Neutrophil (primary cell): ENCODE results near the gene NXNL1.

Experiments
- H3K27ac ChIP-seq: fragments of 200-600 bp; sonication (generic); 2 replicates; pipeline ENCODE4 v1.5.1; 2016; ENCODE audit warnings: mild to moderate bottlenecking, moderate library complexity
- H3K27me3 ChIP-seq: fragments of 200-600 bp; sonication (generic); 2 replicates; pipeline ENCODE4 v1.6.0; 2016; ENCODE audit warnings: mild to moderate bottlenecking
- H3K36me3 ChIP-seq: fragments of 200-600 bp; sonication (generic); 2 replicates; pipeline ENCODE4 v1.5.1; 2017
- H3K4me1 ChIP-seq, 2 experiments: fragments of 200-600 bp in 1 of 2; sonication (generic) in 1 of 2; 1 replicate in 1 of 2; 2 replicates in 1 of 2; pipeline versions ENCODE4 v1.5.1 to v1.6.1; 2013 to 2016; ENCODE audit warnings: low read depth in 1 of 2, low read length in 1 of 2, mild to moderate bottlenecking in 1 of 2, moderate library complexity in 1 of 2; ENCODE audit not compliant: control insufficient read depth in 1 of 2, insufficient read depth in 1 of 2
- H3K4me3 ChIP-seq, 2 experiments: fragments of 200-600 bp in 1 of 2; sonication (generic) in 1 of 2; 1 replicate in 1 of 2; 2 replicates in 1 of 2; pipeline ENCODE4 v1.5.1; 2013 to 2016; ENCODE audit warnings: low read depth in 1 of 2, low read length in 1 of 2, mild to moderate bottlenecking in 1 of 2, moderate library complexity in 1 of 2
- H3K9me3 ChIP-seq: fragments of 200-600 bp; sonication (generic); 2 replicates; pipeline ENCODE4 v1.5.1; 2016
- TF ChIP-seq, protein P1 (sequence below): fragments of 200-600 bp; sonication (generic); IDR thresholded peaks from 2 replicates; pipeline ENCODE4 v1.5.1; 2016; ENCODE audit warnings: antibody characterized with exemption

The NXNL1 gene

DNA sequence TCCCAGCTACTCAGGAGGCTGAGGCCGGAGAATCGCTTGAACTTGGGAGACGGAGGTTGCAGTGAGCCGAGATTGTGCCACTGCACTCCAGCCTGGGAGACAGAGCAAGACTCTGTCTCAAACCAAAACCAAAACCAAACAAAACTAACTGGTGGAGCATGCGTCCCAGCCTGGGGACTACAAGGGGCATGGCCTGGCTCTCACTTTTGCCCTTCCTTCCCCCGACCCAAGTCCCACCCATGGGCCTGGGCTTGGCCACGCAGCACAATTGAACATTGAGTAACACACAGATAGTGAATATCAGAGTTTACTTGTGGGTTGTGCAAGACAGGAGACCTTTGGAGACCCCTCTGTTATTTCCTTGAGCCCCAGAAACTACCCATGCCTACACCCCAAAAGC, 25.5 kb downstream of the NXNL1 start:
- no peak overlapping the region for H3K4me3 ChIP-seq
- TF ChIP-seq, protein P1, sequence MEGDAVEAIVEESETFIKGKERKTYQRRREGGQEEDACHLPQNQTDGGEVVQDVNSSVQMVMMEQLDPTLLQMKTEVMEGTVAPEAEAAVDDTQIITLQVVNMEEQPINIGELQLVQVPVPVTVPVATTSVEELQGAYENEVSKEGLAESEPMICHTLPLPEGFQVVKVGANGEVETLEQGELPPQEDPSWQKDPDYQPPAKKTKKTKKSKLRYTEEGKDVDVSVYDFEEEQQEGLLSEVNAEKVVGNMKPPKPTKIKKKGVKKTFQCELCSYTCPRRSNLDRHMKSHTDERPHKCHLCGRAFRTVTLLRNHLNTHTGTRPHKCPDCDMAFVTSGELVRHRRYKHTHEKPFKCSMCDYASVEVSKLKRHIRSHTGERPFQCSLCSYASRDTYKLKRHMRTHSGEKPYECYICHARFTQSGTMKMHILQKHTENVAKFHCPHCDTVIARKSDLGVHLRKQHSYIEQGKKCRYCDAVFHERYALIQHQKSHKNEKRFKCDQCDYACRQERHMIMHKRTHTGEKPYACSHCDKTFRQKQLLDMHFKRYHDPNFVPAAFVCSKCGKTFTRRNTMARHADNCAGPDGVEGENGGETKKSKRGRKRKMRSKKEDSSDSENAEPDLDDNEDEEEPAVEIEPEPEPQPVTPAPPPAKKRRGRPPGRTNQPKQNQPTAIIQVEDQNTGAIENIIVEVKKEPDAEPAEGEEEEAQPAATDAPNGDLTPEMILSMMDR = no peak
- no peaks in the 10 kb centered on the region for H3K9me3 ChIP-seq
- H3K27ac ChIP-seq = no peak overlapping the region
- H3K27me3 ChIP-seq = no peaks in the 10 kb centered on the region
- no peaks in the 10 kb centered on the region for H3K36me3 ChIP-seq
- no peaks in the 10 kb centered on the region for H3K4me1 ChIP-seq

DNA sequence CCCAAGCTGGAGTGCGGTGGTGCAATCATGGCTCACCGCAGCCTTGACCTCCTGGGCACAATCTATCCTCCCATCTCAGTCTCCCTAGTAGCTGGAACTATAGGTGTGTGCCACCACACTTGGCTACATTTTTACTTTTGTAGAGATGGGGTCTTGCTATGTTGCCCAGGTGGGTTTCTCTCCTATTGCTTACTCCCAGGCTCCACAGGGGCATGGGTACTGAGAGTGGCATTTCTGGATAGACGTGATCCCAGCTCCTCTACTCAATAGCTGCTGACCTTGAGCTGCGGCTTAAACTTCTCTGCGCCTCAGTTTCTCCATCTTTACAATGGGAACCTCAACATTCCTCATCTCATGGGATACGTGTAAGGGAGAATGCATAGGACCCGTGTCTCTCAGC, 29.3 kb downstream of the NXNL1 start:
- no peak overlapping the region for H3K27ac ChIP-seq
- no peaks in the 10 kb centered on the region for H3K27me3 ChIP-seq
- TF ChIP-seq, protein P1 = no peak
- no peak overlapping the region for H3K4me3 ChIP-seq
- H3K4me1 ChIP-seq = no peaks in the 10 kb centered on the region
- no peaks in the 10 kb centered on the region for H3K36me3 ChIP-seq
- H3K9me3 ChIP-seq = no peaks in the 10 kb centered on the region

DNA sequence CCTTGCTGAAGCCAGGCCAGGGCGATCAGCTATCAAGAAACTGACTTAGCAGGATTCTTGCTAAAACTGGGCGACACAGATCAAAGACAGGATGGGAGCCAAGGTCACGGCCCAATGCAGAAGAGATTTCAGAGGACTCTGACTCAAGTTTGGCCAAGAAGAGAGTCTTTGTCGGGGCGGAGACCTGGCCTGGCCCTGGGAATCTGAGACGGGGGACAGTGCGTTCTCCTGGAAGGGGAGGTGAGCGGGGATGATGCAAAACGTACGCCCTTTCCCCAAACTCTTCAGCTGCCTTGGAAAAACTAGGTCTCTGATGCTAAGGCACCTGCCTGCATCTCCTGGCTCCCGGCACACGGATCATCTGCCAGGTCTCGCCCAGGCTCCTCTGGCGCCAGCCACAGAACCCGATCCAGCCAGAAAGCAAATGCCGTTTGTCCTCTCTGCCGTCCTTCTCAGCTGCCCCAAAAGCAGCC, 31.0 kb downstream of the NXNL1 start:
- H3K4me1 ChIP-seq = no peaks in the 10 kb centered on the region
- H3K36me3 ChIP-seq = no peaks in the 10 kb centered on the region
- H3K27me3 ChIP-seq = no peaks in the 10 kb centered on the region
- no peak overlapping the region for H3K27ac ChIP-seq
- no peak overlapping the region for H3K4me3 ChIP-seq
- TF ChIP-seq, protein P1 = no peak
- no peaks in the 10 kb centered on the region for H3K9me3 ChIP-seq

DNA sequence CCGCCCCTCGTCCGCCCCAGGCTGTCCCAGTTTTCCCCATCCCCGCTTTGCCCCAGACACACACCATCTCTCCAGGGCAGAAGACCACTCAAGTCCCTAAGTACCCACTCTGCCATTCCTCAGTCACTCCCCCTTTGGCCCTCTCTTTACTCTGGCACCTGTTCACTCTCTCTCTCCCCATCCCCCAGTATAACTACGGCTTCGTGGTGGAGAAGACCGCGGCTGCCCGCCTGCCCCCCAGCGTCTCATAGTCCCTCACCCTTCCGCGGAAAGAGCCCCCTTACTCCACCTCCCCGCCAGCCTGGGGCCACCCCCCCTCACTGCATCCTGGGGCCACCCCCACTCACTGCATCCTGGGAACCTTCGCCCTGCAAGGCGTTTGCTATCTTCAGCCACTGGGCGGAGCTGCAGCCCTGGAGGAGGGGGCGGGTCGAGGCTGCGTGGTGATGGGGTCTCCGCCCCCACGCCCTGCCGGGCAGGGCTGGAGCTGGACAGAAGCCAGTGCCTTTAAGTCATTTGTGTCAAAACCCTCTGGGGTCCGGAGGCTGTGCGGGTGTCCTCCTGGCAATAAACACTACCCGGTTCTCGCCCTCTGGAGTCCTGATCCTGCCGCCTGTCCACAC, 35.9 kb downstream of the NXNL1 start:
- Histone ChIP-seq H3K27me3 (no peaks in the 10 kb centered on the region), H3K27ac (no peak overlapping the region), H3K36me3 (peaks cover 8% of the 10 kb centered on the region), H3K9me3 (no peaks in the 10 kb centered on the region), H3K4me3 (no peak overlapping the region), H3K4me1 (peaks cover 7 to 8% of the 10 kb centered on the region in 2 experiments)
- TF ChIP-seq, protein P1 = no peak

DNA sequence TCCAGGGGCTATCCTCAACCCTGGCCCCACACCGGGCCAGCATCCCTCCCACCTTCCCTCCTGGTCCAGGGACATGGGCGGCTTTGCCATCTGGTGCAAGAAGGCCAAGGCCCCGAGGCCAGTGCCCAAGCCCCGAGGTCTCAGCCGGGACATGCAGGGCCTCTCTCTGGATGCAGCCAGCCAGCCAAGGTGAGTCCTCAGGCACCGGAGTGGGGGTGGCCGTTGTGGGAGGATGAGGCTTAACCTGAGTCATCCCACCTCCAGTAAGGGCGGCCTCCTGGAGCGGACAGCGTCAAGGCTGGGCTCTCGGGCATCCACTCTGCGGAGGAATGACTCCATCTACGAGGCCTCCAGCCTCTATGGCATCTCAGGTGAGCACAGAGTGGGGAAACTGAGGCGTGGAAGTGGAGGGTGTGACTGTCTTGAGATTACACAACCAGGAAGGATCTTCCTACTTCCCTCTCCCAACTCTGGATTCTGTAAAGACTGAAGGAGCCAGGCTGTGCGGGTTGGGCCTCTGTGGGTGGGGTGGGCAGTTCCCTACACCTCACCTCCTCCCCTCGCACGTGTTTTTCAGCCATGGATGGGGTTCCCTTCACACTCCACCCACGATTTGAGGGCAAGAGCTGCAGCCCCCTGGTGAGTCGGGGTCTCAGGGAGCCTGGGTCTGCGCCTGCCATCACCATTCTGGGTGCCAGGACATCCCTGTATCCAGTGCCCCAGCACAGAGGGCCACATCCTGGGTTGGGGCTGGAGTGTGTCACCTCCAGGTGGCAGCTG, 37.1 kb downstream of the NXNL1 start:
- no peaks in the 10 kb centered on the region for H3K9me3 ChIP-seq

More for the DNA sequence above, 37.1 kb downstream of the NXNL1 start:
- Histone ChIP-seq H3K27ac (no peak overlapping the region), H3K27me3 (no peaks in the 10 kb centered on the region), H3K4me3 (no peak overlapping the region), H3K4me1 (peaks cover 12 to 13% of the 10 kb centered on the region in 2 experiments), H3K36me3 (peaks cover 8% of the 10 kb centered on the region)
- TF ChIP-seq, protein P1 = no peak
